GM12875 (cell line): ENCODE measurements around the gene RASL12.
A peak's percentile ranks its signal among the peaks of the same experiment; 100 is the strongest.

ENCODE experiments used
- H3K4me3 ChIP-seq: one replicate; pipeline ENCODE4 v1.5.1; 2011; ENCODE audit warnings: low read depth, low read length, control low read depth
- TF ChIP-seq, protein P1 (sequence below): IDR thresholded peaks from 2 replicates; pipeline ENCODE4 v1.5.1; 2011; ENCODE audit warnings: low read depth, mild to moderate bottlenecking, control low read depth, inconsistent platforms, low read length, moderate library complexity, borderline replicate concordance; ENCODE audit not compliant: insufficient read depth

RASL12 gene

GRCh38 chr15:65033659-65034269 lies 34.0 kb downstream of the RASL12 start:
- H3K4me3 ChIP-seq: no peak overlapping the region
- TF ChIP-seq, protein P1, sequence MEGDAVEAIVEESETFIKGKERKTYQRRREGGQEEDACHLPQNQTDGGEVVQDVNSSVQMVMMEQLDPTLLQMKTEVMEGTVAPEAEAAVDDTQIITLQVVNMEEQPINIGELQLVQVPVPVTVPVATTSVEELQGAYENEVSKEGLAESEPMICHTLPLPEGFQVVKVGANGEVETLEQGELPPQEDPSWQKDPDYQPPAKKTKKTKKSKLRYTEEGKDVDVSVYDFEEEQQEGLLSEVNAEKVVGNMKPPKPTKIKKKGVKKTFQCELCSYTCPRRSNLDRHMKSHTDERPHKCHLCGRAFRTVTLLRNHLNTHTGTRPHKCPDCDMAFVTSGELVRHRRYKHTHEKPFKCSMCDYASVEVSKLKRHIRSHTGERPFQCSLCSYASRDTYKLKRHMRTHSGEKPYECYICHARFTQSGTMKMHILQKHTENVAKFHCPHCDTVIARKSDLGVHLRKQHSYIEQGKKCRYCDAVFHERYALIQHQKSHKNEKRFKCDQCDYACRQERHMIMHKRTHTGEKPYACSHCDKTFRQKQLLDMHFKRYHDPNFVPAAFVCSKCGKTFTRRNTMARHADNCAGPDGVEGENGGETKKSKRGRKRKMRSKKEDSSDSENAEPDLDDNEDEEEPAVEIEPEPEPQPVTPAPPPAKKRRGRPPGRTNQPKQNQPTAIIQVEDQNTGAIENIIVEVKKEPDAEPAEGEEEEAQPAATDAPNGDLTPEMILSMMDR: peak; percentile 62

DNA sequence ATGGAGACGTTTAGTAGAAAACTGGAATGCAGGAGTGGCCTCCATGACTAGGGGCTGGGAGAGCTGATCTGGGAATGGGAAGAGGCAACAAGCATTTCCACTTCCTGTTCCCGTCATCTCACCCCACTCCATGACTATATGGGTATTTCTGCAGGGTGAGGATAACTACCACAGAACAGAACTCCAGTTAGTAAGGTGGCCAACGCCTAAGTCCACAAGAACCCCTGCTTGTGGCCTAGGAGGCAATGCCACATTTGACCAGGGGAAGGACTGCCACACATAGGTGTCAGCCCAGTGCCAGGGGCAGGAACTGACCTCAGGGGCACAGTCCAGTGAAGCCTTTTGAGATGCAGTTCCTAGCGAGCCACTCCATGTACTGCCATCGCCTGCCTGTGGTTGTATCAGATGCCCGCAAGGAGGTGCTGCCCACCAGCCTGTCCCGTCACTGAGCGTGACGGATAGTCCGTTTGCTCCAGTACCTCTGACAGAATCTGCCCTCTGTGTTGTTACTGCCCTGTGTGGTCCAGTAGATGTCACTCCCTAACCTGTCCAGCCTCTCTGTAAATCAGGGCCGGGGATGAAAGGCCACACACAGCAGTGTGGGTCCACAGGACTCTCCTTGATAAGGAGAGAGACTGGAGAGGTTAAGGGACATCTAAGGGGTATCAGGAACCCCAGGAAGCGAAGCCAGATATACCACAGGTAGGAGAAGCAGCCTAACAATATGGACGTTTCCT lies 34.8 kb downstream of the RASL12 start:
- no peak overlapping the region for H3K4me3 ChIP-seq
- TF ChIP-seq, protein P1: peak; percentile 74

GRCh38 chr15:65029736-65030208 lies 38.0 kb downstream of the RASL12 start:
- TF ChIP-seq, protein P1: no peak
- H3K4me3 ChIP-seq: no peak overlapping the region

DNA sequence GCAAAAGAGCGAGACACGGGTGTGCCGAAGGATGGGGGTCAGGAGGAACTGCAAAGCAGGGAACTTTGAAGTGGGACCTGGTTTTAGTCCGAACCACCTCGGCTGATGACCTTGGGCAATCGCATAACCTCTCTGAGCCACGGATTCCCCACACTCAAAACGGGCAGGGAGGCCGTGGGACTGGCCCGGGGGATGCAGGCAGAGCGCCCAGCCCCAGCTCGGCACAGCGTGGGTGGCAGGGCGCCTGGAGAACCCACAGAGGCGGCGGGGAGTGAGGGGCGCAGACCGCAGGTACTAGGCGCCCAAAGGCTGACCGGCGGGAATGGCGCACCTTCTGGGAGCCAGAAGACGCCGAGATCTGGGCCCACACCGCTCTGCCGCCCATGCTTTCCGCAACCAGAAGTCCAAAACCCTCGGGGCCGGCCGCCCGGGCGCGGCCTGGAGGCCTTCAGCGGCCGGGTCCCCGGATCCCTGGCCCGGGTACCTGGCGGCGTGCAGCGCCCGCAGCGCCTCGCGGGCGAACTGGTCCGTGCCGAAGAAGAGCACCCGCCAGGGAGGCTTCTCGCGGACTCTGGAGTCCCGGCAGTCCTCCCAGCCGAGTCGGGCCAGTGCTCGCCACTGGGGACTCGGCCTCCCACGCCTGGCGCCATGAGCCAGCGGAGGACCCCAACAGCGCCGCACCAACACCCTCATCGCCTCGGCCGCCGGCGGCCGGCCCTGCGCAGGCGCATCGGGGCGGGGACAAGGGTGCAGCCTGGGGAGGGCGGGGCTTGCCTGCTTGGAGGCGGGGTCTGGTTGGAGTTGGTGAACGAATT lies 38.7 kb downstream of the RASL12 start, which contains the start of gene MTFMT:
MTFMT (minus strand) TSS at position 719 of the 815 bp plus-strand sequence; CDS start at position 693, 26 bp downstream.
- TF ChIP-seq, protein P1: 0 out of 2 replicates have a peak, but pooled peaks have one; percentile 4
- peak within 1 kb of the TSS; percentile 94 for H3K4me3 ChIP-seq

- H3K4me3 ChIP-seq: peak overlapping the region; percentile 94
- TF ChIP-seq, protein P1: no peak
Observed at GRCh38 chr15:65028338-65028737, 39.5 kb downstream of the RASL12 start.

DNA sequence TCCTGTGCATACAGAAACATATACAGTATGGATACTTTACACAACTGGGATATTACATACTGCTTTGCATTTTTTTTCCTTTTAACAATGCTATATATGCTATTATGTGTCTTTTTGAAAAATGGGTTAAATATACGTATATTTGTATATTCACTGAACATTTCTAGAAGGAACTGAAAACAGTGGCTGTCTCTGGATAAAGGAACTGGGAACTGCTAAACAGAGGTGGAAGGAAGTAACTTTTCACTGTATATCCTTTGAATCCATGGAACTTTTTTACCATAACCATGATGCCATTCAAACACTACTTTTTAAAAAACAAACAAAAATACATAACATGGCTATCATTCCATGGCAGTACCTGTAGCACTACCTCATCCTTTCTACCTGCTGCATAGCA lies 40.2 kb downstream of the RASL12 start:
- H3K4me3 ChIP-seq: no peak overlapping the region
- TF ChIP-seq, protein P1: no peak
